Jurkat, Clone E6-1 (cell line): Measurements from ENCODE around the gene FGF1.

Source experiments
- DNase-seq: peaks from one replicate; pipeline ENCODE4 v3.0.0-alpha.2; 2011; ENCODE audit warnings: low read depth, low spot score
- H3K4me3 ChIP-seq: 2 replicates; pipeline ENCODE4 v1.5.1; 2011; ENCODE audit warnings: mild to moderate bottlenecking, low read length, control low read depth, moderate library complexity

FGF1 gene

DNA sequence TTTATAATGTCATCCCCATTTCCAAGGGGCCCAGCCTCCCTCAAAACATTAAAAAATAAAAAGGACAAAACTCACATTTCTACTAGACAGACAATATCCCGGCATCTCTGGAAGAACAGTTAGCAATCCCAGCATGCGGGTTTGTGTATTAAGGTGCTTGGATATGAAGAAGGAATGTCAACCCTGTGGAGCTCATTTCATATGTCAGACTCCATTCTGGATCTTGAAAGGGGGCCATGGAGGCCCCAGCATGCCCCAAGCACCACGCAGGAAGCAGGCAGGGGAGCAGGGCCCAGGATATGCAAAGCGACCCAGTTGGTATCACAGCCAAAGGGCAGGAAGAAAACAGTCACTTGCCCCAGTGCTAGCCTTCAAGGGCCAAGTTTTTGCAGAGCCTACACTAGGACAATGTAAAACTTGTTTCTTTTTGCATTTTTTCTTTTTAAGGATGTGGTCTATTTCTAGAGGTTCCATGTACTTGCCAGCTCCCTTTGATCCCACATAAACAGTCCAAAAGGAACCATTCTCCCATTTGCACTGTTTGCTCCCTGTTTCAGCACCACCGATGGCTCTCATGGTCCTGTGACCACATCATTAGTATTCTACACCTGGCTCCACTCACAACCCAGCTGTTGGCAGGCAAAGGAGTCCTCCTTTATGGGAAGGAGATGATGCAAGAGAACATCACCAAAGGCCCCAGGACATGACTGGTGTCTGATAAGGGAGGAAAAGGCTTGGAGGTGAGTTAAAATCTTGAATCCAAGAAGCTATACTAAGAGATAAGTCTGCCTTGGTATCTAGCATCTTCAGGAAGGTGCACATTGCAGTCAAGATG, 58.3 kb downstream of the FGF1 start:
- no peak for DNase-seq
- no peak overlapping the region for H3K4me3 ChIP-seq

DNA sequence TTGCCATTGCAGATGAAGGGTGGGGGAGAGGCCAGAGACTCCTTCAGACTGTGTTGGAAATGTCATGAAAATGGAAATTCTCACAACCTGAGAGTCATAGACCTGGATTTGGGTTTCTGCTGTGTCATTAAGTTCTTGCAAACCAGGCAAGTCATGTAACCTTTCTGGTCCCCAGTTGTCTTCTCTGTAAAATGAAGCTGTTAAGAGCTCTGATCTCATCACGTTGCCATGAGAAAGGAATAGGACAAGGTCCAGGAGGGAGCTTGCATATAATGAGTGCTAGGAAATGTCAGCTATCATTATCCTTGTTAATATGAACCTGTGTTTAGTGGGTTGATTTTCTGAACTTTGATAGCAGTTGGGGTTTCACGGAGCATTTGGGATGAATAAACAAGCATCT, 59.1 kb downstream of the FGF1 start:
- DNase-seq: no peak

DNA sequence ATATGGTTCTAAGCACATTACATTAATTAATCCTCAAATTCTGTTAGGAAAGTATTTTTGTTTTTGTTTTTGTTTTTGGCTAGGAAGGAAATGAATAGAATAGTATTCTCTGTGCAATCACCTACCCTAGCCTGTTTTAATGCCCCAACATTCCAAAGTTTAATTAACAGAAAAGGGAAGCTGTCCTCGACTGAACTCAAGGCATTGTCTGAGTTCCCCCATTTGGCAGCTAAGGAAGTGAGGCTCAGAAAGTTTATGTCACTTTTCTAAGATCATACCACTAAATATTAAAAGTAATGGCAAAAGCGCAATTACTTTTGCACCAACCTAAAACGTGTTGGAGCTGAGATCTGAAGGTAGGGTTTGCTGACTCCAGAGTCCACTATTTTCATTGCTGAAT, 59.8 kb downstream of the FGF1 start:
- no peak overlapping the region for H3K4me3 ChIP-seq
- no peak for DNase-seq

More for the DNA sequence above, 59.1 kb downstream of the FGF1 start:
- H3K4me3 ChIP-seq: no peak overlapping the region

DNA sequence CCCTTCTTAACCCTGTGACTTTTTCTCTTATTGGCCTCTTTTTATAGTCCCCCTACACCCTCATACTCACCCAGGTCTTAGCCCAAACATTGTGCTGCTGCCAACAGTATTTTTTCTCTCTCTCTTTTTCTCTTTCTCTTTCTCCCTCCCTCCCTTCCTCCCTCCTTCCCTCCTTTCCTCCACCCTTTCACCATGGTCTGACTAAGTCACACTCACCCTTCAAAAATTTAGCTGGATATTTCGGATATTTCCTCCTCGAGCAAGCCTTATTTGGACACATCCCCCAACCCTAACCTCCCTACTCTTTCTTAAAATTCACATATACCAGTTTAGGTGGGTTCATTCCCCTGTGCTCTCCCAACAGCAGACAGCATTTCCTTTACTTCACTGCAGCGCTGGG, 64.7 kb downstream of the FGF1 start:
- no peak for DNase-seq
- H3K4me3 ChIP-seq: no peak overlapping the region

DNA sequence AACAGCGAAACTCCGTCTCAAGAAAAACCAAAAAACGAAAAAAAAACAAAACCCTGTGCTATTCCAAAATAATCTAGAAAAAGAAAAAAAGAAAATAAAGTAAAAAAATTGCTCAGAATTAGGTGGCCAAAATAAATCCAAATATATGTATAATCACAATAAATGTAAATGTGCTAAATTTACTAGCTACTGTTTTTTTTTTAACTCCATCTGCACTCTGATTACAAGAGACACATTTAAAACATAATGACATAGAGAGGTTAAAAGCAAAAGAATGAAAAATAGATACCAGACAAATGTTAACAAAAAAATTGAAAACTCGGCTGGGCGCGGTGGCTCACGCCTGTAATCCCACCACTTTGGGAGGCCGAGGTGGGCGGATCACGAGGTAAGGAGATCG, 66.1 kb downstream of the FGF1 start:
- DNase-seq: no peak
- H3K4me3 ChIP-seq: no peak overlapping the region

DNA sequence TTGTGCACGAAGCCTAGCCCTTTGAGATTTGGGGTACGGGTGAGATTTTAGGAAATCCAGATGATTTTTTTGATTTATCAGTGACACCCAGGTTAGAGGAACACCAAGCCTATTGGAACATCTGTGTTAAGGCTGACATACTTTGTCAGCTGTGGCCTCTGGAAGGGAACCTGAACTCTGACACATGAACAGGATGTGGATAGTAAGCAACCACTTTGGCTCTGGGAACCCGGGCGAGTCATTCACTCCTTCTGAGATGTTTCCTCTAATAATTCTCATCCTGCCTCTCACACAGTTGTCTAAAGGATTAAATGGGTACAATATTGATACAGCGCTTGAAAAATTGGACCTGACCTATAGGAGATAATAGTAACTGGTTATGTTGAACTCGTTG, 67.8 kb downstream of the FGF1 start:
- peak; percentile 50 for DNase-seq
- H3K4me3 ChIP-seq: no peak overlapping the region

DNA sequence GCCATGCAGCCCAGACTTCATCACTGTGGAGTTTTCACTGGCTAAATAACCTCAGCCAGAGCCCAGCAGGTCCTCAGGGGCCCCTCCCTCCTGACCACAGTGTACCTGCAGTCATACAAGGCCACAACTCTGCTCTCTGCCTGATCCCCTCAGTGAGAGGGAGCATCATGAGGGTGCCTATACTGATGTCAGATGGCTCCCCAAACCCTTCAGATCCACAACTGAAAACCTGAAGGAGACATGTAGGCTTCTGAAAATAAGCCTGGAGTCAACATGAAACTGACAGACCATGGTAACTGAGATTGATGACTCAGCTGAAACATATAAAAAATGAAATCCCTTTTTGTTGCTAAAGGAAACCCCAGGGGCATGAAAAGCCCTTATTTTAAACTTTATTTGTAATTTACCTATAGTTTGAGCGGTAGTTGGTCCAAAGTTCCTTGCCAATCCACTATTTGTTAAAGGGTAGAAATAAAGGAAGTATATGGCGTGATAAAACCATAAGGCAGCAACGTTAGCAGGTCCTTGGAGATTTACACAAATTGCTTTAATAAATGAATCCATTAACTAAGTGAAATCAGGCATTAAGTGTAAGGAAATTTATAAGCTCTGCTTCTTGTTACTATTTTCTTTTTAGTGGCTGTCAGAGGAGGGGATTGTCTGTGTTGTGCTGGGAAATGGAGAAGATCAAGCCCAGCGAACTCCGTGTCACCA, 68.3 kb downstream of the FGF1 start:
- DNase-seq: no peak
- H3K4me3 ChIP-seq: no peak overlapping the region

DNA sequence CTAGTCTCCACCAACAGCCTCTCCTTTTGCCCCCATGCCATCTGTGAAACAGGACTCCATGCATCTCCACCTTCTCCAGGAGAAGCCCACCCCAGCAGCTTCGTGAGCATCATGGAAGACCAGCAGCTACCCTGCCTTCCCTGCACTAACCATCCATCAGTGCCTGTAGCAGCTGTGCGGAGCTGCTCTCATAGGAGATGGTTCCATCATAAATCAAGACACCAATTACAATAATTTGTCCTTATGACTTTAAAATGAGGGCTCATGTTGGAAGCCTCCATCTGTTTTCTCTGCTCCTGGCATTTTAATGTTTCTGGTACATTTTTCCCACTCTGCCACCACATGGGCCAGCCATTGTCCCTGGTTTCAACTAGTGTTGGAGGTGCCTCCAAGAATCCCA, 69.9 kb downstream of the FGF1 start:
- no peak overlapping the region for H3K4me3 ChIP-seq
- DNase-seq: no peak

DNA sequence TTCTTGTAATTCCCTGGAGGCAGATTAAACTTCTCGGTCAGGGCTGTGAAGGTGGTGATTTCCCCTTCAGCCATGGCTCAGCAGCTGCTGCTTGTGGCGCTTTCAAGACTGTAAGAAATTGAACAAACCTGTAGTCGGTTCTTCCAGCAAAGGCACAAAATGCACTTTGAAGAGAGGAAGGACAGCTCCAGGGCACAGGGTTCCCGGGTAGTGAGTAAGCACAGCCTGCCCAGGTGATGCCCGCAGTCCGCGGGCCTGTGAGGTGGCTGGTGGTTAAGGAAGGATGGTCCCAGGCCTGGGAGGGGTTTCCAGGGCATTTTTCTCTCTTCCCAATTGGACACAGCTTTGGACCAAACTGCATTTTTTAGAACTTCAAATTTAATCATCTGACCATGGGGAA, 71.8 kb downstream of the FGF1 start:
- H3K4me3 ChIP-seq: no peak overlapping the region

DNA sequence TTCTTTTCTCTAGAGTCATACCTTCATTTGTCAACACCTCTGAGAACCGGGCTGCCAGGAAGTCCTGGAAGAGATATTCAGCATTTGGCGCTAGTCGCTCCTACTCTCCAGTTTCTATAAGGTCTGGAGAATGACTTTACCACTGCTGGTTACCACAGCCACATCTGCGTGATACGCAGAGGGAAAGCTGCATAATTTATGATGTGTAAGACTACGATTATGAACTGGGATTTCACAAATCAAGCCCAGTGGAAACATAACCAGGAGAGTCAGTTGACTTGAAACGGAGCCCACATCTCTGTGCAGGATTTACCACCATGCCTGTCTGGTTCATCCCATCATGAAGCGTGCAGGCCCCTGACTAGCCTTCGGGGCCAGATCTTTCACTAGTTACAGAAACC, 72.6 kb downstream of the FGF1 start:
- H3K4me3 ChIP-seq: no peak overlapping the region
- no peak for DNase-seq

More for the DNA sequence above, 71.8 kb downstream of the FGF1 start:
- DNase-seq: no peak

DNA sequence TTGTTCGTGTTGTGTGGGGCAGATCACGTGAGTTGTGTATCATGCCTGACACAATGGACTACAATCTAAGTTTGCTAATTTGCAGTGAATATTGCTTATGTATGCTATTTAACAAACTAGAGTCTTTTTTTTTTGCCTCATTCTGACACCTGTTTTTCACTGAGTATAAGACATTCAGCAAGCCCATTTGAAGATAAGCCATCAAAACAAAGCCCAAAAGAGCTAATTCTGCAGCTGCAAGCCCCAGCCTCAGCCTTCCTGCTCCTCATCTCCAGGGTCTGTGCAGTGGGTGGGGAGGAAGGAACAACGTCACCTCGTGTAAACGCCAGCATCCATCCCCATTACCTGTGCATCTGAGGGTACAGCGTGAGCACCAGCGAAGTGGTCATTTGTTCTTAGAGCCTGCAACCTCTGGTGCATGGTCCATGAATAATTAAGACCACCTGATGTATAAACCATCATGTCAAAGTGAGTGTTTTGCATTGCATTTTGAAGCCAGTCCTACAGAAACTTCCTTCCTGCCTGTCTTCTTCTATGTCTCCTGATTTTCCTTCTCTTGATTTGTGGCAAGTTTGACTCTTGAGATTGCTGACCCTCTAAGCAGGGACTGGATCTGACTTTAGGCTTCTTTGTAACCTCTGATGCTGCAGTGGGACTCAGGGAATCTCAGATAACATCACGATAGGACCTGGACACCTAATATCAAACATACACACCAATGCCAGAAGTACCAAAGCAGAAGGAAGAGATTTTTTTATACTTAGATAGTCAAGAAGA, 73.2 kb downstream of the FGF1 start:
- no peak overlapping the region for H3K4me3 ChIP-seq
- DNase-seq: no peak

DNA sequence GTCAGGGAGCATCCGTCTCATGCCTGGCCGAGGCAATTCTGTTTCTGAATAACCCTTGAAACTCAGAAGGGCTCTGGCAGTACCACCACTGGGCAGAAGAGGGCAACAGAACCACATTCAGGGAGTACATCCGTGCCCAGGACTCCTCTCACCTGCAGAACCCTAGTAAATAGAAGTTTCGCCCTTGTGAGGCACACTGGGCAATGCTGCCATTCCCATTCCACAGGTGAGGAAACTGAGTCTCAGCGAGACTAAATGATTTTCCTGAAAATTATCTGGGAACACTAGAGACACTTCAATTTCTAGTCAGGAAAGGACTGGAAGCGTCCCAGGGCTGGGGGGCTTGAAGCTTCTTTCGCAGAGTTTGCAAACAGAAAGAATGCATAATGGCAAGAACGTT, 74.7 kb downstream of the FGF1 start:
- peak; percentile 59 for DNase-seq
- H3K4me3 ChIP-seq: no peak overlapping the region

DNA sequence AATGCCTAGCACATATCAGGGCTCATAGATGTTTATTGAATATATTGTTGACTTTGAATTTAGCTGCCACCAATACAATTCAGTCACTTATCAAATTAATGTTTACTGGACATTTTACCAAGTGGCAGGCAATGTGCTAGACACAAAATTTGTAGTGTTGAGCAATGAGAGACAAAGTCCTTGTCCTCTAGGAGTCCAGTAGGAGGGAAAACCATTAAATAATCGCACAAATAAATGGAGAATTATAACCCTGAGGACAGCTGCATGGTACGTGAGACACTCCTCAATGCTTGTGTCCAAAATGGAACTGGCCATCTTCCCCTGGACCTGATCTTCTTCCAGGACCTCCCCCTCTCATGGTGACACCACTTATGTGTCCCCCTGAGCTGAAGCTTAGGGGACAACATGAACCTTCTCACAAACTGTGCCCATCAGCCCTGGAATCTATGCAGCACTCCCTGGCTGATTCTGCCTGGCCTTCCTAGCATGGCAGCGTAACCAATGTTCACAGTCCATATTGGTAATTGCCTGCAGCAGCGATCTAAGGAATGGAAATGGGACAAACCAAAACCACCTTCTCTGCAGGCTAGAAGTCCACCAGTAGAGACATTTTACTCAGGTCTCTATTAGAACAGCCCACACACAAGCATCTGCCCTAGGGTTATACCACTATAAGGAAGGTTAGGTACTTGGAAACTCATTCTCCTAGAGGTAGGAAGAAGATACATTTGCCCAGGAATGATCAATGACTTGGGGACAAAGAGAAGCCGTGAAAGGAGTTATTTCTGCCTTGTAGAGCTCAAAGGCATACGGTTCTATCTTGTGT, 75.5 kb downstream of the FGF1 start:
- no peak overlapping the region for H3K4me3 ChIP-seq
- DNase-seq: no peak

DNA sequence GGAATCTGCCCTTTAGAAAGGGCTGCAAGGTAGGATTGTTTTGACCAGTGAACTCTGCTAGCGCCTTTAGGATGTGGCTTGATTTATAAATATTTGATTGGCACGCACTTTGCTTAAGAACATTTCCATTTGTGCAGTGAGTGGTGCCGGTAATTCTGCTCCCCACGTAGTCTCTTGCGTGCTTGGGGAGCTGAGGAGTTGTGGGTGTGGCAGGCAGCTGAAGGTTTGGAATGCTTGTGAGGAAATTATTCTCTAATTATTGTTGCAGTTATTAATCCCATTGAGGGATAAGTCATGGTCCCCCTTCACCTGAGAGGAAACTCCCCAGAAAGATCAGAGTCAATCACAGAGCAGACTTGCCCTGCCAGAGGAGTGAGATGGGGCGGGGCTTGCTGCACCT, 76.7 kb downstream of the FGF1 start:
- no peak overlapping the region for H3K4me3 ChIP-seq
- no peak for DNase-seq

DNA sequence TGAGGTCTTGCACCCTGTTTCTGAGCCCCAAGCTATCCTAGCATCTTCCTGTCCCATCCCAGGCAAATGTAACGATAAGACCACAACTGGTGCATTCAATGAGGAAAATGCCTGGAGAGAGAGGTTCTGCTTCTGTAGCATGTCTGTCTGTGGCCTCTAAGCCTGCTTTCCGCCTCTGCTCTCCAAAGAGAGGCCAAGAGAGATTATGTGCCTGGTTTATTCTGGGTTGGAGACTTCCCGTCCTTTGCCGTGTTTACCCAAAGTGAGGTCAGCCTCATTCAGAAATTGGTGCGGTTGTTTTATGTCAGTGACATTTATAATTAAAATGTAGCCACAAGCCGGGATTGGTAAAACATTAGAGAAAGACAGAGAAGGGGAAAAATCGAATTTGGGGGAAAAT, 77.8 kb downstream of the FGF1 start:
- no peak for DNase-seq

DNA sequence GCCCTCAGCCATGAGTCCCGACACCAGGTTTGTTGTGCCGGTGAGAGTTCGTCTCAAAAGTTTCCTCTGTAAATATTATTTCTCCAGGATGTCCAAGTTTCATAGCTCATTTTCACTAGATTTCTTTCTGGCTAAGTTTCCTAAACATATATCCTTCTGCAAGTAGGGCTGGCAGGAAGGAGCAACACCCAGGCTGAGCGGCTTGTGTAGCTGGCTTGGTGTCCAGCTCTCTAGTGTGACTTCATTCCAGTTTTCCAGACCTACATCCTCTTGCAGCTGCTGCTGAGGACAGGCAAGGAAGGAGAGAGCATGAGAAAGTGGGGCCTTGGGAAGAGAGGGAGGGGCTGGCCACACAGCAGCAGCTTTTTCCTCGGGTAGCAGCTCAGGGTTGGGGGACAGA, 80.3 kb downstream of the FGF1 start:
- DNase-seq: no peak
- H3K4me3 ChIP-seq: no peak overlapping the region

More for the DNA sequence above, 77.8 kb downstream of the FGF1 start:
- no peak overlapping the region for H3K4me3 ChIP-seq

DNA sequence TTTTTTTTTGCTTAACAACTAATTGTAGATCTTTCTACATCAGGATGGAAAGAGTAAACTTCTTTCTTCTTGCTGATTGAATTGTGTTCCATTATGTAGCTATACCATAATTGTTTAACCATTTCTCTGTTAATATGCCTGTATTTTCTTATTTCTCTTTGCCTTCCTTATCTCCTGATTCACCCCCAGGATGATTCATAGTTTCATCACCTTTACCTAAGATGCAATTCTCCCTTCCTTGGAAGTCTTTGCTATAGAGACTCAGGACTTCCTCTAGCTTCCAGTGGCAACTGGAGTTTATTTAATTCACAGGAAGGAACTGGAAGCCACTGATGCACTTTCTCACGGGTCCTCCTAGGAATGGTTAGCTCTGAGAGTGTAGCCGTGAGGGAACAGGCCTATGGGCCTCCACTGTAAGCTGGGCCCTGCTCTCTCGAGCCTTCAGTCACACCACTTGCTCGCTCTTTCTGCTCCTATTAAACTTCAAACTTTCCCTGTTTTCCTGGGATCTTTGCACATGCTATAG, 83.1 kb downstream of the FGF1 start:
- H3K4me3 ChIP-seq: no peak overlapping the region
- no peak for DNase-seq

DNA sequence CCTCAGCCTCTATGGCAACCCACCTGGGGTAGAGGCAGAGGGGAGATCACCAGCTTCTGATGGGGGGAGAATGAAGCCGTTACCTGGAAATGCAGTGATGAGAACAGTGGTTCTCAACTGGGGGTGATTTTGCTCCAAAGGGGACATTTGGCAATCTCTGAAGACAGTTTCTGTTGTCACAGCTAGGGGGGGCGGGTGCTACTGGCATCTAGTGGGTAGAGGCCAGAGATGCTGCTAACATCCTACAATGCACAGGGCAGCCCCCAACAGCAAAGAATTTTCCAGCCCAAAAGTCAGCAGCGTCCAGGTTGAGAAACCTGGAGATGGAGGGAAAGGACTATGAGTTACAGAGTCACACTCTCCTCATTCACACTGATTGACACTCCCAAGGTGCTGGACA, 84.5 kb downstream of the FGF1 start:
- DNase-seq: no peak
- H3K4me3 ChIP-seq: no peak overlapping the region
